Measurements from ENCODE around the gene MYO19.
"Not testable (repeated sequence)": the region's sequence is repeated elsewhere in the genome, so short reads cannot be mapped to it uniquely, and the experiment has no call there.

MYO19 gene

GRCh38 chr17:36470499-36470898 lies 64.2 kb downstream of the MYO19 start:
- intact Hi-C loops (cut with DNase I) = no loop called here
- no peak for DNase-seq

- intact Hi-C loops (cut with DNase I) = no loop called here
- no peak for DNase-seq
Measured at GRCh38 chr17:36469733-36470132, 64.9 kb downstream of the MYO19 start.

GRCh38 chr17:36468903-36469635 lies 65.6 kb downstream of the MYO19 start:
- intact Hi-C loops (cut with DNase I) = no loop called here
- DNase-seq = peak in 5 of 10 donors; percentile 11 to 90 (median 79)

GRCh38 chr17:36464765-36465088 lies 69.9 kb downstream of the MYO19 start:
- peak in 1 of 10 donors; percentile 73 for DNase-seq
- intact Hi-C loops (cut with DNase I) = no loop called here

GRCh38 chr17:36463916-36464764 lies 70.5 kb downstream of the MYO19 start:
- DNase-seq = peak in 7 of 10 donors; percentile 12 to 90 (median 53)
- intact Hi-C loops (cut with DNase I) = no loop called here

- intact Hi-C loops (cut with DNase I) = no loop called here
Measured at GRCh38 chr17:36461330-36462110, 73.1 kb downstream of the MYO19 start.

GRCh38 chr17:36460265-36460937 lies 74.3 kb downstream of the MYO19 start:
- intact Hi-C loops (cut with DNase I) = no loop called here
- no peak for DNase-seq

More at GRCh38 chr17:36461330-36462110, 73.1 kb downstream of the MYO19 start:
- peak in 1 of 10 donors; percentile 80 for DNase-seq

GRCh38 chr17:36459601-36460000 lies 75.1 kb downstream of the MYO19 start:
- intact Hi-C loops (cut with DNase I) = no loop called here
- peak in 5 of 10 donors; percentile 13 to 89 (median 81) for DNase-seq

GRCh38 chr17:36459045-36459444 lies 75.6 kb downstream of the MYO19 start:
- DNase-seq = no peak
- intact Hi-C loops (cut with DNase I) = no loop called here

GRCh38 chr17:36457701-36458100 lies 77.0 kb downstream of the MYO19 start:
- intact Hi-C loops (cut with DNase I); DNase-seq: not testable (repeated sequence)

GRCh38 chr17:36452888-36453287 lies 81.8 kb downstream of the MYO19 start:
- peak in 1 of 10 donors; percentile 73 for DNase-seq
- intact Hi-C loops (cut with DNase I) = not testable (repeated sequence)

- DNase-seq = peak in 1 of 10 donors; percentile 25
- intact Hi-C loops (cut with DNase I) = not testable (repeated sequence)
Measured at GRCh38 chr17:36449997-36450396, 84.7 kb downstream of the MYO19 start.

All from posterior cingulate gyrus (tissue), 11 donors.